Measurements from ENCODE around the gene TIGIT. TPM values are rescaled to one million over a fixed set of nuclear protein-coding genes. Genes with fewer than 3 reads are reported as not detected.

Gene TIGIT
- total RNA-seq, 4 donors from 2014 or later, result 0.11 to 0.98 (median 0.40) TPM; not detected in 1

DNA sequence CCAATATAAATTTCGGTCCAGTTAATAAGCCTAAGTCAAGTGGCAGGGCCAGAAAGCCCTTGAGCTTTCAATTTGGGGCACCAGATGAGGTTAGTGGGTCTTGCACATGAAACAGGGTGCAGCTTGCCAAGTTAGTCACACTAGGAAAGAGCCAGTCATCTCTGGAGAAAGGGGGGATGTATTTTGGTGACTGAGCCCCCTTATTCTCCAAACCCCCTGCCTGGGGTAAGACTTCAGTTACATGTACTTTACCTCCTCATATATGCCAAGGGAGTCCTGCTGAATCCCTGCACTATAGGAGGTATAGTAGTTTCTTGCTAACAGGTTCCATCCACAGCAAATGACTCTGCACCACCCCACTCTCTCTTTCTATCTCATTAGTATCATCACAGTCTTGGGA lies 62.7 kb downstream of the TIGIT start:
- Histone ChIP-seq H3K4me1 (no peaks in the 10 kb centered on the region), H3K36me3 (peaks cover 0 to 2% of the 10 kb centered on the region in 2 donors), H3K9me3 (no peaks in the 10 kb centered on the region), H3K27ac (no peak overlapping the region), H3K27me3 (no peaks in the 10 kb centered on the region), H3K4me3 (replicated peaks in 1 of 3) (no peak overlapping the region)
- TF ChIP-seq, protein P1, sequence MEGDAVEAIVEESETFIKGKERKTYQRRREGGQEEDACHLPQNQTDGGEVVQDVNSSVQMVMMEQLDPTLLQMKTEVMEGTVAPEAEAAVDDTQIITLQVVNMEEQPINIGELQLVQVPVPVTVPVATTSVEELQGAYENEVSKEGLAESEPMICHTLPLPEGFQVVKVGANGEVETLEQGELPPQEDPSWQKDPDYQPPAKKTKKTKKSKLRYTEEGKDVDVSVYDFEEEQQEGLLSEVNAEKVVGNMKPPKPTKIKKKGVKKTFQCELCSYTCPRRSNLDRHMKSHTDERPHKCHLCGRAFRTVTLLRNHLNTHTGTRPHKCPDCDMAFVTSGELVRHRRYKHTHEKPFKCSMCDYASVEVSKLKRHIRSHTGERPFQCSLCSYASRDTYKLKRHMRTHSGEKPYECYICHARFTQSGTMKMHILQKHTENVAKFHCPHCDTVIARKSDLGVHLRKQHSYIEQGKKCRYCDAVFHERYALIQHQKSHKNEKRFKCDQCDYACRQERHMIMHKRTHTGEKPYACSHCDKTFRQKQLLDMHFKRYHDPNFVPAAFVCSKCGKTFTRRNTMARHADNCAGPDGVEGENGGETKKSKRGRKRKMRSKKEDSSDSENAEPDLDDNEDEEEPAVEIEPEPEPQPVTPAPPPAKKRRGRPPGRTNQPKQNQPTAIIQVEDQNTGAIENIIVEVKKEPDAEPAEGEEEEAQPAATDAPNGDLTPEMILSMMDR (IDR thresholded peaks at IDR 0.05), result no peak
- no peak for TF ChIP-seq POLR2A (IDR thresholded peaks at IDR 0.05)
- intact Hi-C loops (cut with DNase I), result no loop called here
- DNase-seq, result no peak
- WGBS, 2 donors, result 45 to 58% methylated on average over 1 of the region's 1 CpG

MicroRNA genes within 50 kb of the gene (microRNA counts, 767-probe panel; counts per million panel counts)
- 0 counts per million in 2 donors for microRNA hsa-miR-568

Other genes with a start within 250 kb of the TIGIT start
- 10 to 100 TPM; 10.5 to 17.3 (median 12.9) TPM for gene CCDC191, start 237.5 kb upstream of the TIGIT start, total RNA-seq
- 10 to 100 TPM; 18.5 to 33.3 (median 21.6) TPM for gene QTRT2, start 237.3 kb upstream of the TIGIT start, total RNA-seq
- not detected for gene DRD3, start 115.0 kb upstream of the TIGIT start, total RNA-seq
- not detected for gene ZNF80, start 56.5 kb upstream of the TIGIT start, total RNA-seq